HG02852 (cell line): ENCODE data around the gene VSTM2B.
"Not testable (repeated sequence)": the region's sequence is repeated elsewhere in the genome, so short reads cannot be mapped to it uniquely, and the experiment has no call there.

ENCODE experiments used
- ATAC-seq: cut with Tn5 transposase; IDR thresholded peaks from one replicate; pipeline ENCODE4 v1.9.1; 2021; ENCODE audit warnings: mild to moderate bottlenecking, moderate library complexity; ENCODE audit not compliant: unreplicated experiment

The VSTM2B gene

GRCh38 chr19:29544656-29545360, 19.0 kb downstream of the VSTM2B start:
- ATAC-seq: no peak

DNA sequence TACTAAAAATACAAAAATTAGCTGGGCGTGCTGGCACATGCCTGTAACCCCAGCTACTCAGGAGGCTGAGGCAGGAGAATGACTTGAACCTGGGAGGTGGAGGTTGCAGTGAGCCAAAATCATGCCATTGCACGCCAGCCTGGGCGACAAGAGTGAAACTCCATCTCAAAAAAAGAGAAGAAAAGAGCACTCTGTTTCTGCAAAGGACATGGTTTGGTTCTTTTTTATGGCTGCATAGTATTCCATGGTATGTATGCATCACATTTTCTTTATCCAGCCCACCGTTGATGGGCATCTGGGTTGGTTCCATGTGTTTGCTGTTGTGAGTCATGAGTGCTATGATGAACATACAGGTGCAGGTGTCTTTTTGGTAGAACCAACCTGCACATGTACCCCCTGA, 19.7 kb downstream of the VSTM2B start:
- not testable (repeated sequence) for ATAC-seq

DNA sequence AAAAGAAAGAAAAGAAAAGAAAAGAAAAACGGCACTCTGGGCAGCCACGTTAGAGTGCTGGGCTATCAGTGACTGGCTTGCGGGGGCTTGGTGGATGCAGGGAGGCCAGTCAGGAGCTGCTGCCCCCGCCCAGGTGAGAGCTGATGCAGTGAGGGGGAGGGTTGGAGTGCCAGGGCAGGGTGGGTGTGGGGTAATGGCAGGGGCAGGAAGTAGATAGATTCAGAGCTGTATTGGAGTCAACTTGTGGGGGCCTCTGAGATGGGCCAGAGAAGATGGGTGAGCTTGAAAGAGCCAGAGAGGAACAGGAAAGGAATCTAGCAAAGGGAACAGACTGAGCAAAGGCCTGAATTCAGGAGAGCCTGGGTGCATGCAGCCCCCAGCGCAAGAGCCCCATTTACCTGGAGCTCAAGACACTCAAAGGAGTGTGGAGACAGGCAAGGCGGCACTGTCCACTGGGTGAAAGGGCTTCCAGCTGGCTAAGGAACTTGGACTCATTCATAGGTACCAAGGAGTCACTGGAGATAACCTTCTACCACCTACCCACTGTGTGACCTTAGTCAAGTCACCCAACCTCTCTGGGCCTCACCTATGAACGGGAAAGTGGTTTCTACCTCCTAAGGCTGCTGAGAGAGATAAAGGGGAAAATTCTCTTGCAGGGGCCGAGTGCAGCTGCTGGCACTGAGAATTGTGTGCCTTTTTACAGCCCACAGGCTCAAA, 20.2 kb downstream of the VSTM2B start:
- ATAC-seq: no peak

GRCh38 chr19:29546583-29547190, 20.9 kb downstream of the VSTM2B start:
- no peak for ATAC-seq

DNA sequence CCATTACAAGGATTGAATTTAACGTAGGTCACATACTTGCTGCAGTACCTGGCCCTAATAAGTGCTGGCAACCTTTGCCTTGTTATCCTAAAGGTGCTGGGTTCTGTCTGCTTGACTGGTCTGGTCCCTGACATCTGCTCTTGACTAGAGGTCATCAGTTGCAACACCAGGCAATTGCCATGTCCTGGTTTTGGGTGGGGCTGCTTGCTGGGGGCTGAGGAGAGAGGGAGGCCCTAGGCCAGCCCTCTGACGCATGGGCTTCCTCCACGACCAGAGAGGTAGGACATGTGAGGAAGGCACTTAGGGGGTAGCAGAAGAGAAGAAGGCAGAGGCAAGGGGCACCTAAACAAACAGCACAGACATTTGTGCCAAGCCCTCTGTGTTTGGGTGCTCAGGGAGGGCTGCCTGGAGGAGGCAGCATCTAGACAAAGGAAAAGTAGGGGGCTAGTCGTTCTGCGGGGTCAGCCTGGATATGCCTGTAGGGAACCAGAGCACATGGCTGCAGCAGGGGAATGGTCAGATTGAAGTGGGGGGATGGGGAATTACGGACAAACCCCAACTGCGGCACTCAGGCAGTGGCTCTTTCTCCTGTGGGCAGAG, 21.7 kb downstream of the VSTM2B start:
- no peak for ATAC-seq

DNA sequence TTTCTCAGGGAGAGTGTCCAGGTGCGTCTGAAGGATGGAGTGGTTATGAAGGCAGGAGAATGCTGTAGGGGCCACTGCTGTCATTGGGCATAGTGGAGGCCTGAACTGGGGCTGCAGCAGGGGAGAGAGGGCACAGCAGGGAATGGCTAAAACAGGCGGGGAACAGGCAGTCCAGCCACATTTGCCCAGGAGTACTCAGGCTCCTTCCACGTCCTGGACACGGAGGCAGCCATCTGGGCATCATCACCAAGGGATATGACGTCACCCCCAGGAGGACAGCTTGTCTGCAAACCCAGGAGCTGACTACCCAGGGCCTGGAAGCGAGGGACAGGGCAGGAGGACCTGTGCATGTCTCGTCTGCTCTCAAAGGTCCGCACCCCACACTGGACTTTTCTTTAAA, 22.2 kb downstream of the VSTM2B start:
- no peak for ATAC-seq

- no peak for ATAC-seq
These were observed 22.8 kb downstream of the VSTM2B start for GRCh38 chr19:29548483-29549085.

GRCh38 chr19:29549105-29550070, 23.6 kb downstream of the VSTM2B start:
- no peak for ATAC-seq

DNA sequence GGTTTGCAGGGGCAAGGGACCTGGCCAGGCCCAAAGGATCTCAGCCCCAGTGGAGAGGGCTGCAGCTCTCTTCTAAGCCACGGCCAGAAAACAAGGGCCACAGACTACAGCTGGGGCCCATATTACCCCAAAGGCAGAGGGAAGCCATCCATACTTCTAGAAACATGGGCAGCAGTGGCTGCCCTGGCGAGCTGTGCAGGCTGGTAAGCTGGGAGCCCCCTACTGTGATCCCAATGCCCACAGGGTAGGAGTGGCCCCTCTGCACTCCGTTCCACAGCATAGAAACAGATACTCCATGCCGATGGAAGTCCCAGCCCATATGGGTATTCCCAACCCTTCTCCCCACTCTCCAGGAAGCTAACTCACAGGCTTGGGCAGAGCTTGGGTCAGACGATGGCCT, 25.1 kb downstream of the VSTM2B start:
- no peak for ATAC-seq

DNA sequence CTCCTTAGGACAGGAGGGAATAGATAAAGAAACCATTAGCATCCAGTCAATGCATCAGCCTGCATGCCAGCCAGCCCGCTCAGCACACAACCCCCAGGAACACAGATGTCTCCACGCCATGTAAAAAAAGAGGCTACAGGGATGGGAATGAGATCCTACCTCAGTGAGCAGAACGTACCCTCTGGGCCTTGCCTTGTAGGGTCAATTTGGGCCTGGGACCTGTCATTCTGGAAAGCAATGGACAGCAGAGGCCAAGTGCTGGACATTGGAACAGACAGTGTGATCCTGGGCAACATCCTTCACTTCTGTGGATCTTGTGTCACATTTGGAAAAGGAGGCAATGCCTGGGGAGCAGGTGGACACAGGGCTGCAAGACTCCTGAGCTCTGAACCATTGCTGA, 26.0 kb downstream of the VSTM2B start:
- ATAC-seq: no peak

- no peak for ATAC-seq
These were observed 26.9 kb downstream of the VSTM2B start for GRCh38 chr19:29552454-29553280.

GRCh38 chr19:29554149-29554548, 28.4 kb downstream of the VSTM2B start:
- no peak for ATAC-seq

- ATAC-seq: not testable (repeated sequence)
These were observed 33.3 kb downstream of the VSTM2B start for GRCh38 chr19:29559110-29559509.

GRCh38 chr19:29559743-29560142, 33.9 kb downstream of the VSTM2B start:
- no peak for ATAC-seq

DNA sequence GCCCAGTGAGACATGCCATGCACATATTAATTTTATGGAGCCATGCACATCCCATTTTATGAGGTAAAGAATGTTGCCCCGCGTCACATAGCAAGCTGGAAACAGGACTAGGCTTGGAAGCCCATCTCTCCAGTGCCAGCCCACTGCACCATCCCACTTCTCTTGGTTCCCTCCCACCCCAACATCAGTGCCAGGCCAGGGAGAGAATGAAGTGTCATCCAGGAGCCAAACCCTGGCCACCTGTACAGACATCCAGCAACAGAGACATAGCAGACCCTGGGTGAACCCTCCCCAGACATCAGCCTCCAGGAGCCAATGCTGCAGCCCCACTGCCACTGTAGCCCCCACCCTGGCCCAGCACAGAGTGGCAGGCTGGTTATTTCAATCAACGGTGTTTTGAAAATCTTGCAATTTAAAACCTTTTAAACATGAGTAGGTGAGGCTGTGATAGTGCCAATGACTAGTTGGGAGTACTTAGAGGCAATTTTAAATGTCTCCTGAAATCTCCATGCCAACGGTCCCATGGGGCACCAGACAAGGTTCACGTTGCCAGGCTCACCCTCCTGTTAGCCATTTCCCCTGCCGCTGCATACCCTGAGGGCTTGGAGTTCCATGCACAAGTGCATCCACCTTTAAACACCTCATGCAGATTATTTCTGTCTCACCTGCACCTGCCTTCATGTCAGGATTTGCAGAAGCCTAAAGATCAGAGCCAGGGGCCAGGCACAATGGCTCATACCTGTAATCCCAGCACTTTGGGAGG, 34.7 kb downstream of the VSTM2B start:
- no peak for ATAC-seq

GRCh38 chr19:29561601-29562000, 35.8 kb downstream of the VSTM2B start:
- no peak for ATAC-seq

GRCh38 chr19:29562299-29563297, 36.8 kb downstream of the VSTM2B start:
- ATAC-seq: no peak
